Measurements from ENCODE around the gene ZNF235.
"Not testable (repeated sequence)": the region's sequence is repeated elsewhere in the genome, so short reads cannot be mapped to it uniquely, and the experiment has no call there.

The ZNF235 gene

GRCh38 chr19:44255705-44256411 lies 49.0 kb downstream of the ZNF235 start:
- no peak for DNase-seq

- no peak for DNase-seq
Measured at GRCh38 chr19:44254496-44254895, 50.3 kb downstream of the ZNF235 start.

- not testable (repeated sequence) for DNase-seq
Measured at GRCh38 chr19:44253392-44253791, 51.4 kb downstream of the ZNF235 start.

GRCh38 chr19:44252332-44252731 lies 52.5 kb downstream of the ZNF235 start:
- not testable (repeated sequence) for DNase-seq

- no peak for DNase-seq
Measured at GRCh38 chr19:44236384-44236783, 68.4 kb downstream of the ZNF235 start.
